Upper lobe of left lung (tissue), 6 donors: ENCODE data around the gene TMEM132E. TPM values are rescaled to one million over a fixed set of nuclear protein-coding genes. Genes with fewer than 3 reads are reported as not detected.

ENCODE experiments used
- ATAC-seq, 2 donors: fragments of 200-7000 bp; cut with Tn5 transposase; one replicate each; pipeline ENCODE4 v1.9.1; 2022; ENCODE audit warnings: mild to moderate bottlenecking in 2 of 2, moderate library complexity in 2 of 2; ENCODE audit not compliant: low FRiP score in 2 of 2
- DNase-seq, 2 donors: peaks; one replicate each; pipeline ENCODE4 v3.0.0-alpha.2; 2019 to 2020
- H3K27ac ChIP-seq, 4 donors: fragments of 200-600 bp; sonication (generic); one replicate each; pipeline ENCODE4 v1.5.1; 2016 to 2019
- H3K27me3 ChIP-seq, 4 donors: fragments of 200-600 bp; sonication (generic); one replicate each; pipeline ENCODE4 v1.5.1; 2017 to 2019
- H3K36me3 ChIP-seq, 4 donors: fragments of 200-600 bp; sonication (generic); one replicate each; pipeline ENCODE4 v1.5.1; 2016 to 2019
- H3K4me1 ChIP-seq, 4 donors: fragments of 200-600 bp; sonication (generic); one replicate each; pipeline ENCODE4 v1.5.1; 2018 to 2019
- H3K4me3 ChIP-seq, 4 donors: fragments of 200-600 bp; sonication (generic); one replicate each; pipeline ENCODE4 v1.5.1; 2017 to 2019; ENCODE audit warnings: mild to moderate bottlenecking in 2 of 4, moderate library complexity in 1 of 4
- H3K9me3 ChIP-seq, 4 donors: fragments of 200-600 bp; sonication (generic); one replicate each; pipeline ENCODE4 v1.5.1; 2018 to 2019
- CTCF ChIP-seq, 6 experiments: fragments of 450-650 bp in 4 of 6; fragments of 200-600 bp in 2 of 6; sonication (generic) in 2 of 6; IDR thresholded peaks; one replicate each; pipeline ENCODE4 v1.5.1; 2016 to 2019; ENCODE audit warnings: antibody characterized with exemption in 6 of 6
- EP300 ChIP-seq, 4 donors: sonication (generic); formaldehyde crosslinking; IDR thresholded peaks; one replicate each; pipeline ENCODE4 v1.5.1; 2017; ENCODE audit warnings: antibody characterized with exemption in 4 of 4, control low read depth in 2 of 4
- POLR2A ChIP-seq, 4 donors: fragments of 450-650 bp; IDR thresholded peaks; one replicate each; pipeline ENCODE4 v1.5.1; 2016 to 2017; ENCODE audit warnings: antibody characterized with exemption in 4 of 4, mild to moderate bottlenecking in 2 of 4
- POLR2AphosphoS5 ChIP-seq, 2 donors: sonication (generic); formaldehyde crosslinking; IDR thresholded peaks; one replicate each; pipeline ENCODE4 v1.5.1; 2017; ENCODE audit warnings: antibody characterized with exemption in 2 of 2
- WGBS, 2 donors: methylation state at CpG; one replicate each; pipeline ENCODE4 v1.1.5; 2017 to 2018; 5-methylcytosine and 5-hydroxymethylcytosine counted together
- total RNA-seq, 6 donors: library from RNA; depleted of rRNA in 4 of 6; stranded (reverse); fragments of >200 nt in 4 of 6; gene quantifications; one replicate each; pipeline versions ENCODE4 v1.1.0 to v1.2.1, GENCODE V29; 2016 to 2021
- donor health status: DM: no; HTN: no; CAD: no; lungs with moderate emphysema.
- donor health status: DM: no; HTN: yes; CAD: no; lungs with severe emphysema.

TMEM132E gene
- total RNA-seq, 6 donors from 2014 or later = 0.06 to 0.17 TPM; not detected in 4

DNA sequence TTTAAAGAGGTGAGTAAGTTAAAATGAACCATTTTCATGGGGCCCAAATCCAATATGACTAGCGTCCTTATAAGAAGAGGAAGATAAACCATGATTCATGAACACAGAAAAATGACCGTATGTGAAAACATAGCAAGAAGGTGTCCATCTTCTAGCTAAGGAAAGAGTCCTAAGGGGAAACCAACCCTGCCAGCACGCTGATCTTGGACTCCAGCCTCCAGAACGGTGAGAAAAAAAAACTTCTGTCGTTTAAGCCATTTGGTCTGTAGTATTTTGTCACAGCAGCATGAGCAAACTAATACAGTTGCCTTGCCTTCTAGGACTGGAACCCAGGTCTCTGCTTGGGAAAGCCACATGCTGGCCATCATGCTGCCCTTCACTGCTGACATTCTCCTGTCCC, 4.2 kb upstream of the TMEM132E start:
- Histone ChIP-seq H3K27me3 (peaks cover 0 to 25% (median 11%) of the 10 kb centered on the region in 4 donors), H3K36me3 (no peaks in the 10 kb centered on the region)

DNA sequence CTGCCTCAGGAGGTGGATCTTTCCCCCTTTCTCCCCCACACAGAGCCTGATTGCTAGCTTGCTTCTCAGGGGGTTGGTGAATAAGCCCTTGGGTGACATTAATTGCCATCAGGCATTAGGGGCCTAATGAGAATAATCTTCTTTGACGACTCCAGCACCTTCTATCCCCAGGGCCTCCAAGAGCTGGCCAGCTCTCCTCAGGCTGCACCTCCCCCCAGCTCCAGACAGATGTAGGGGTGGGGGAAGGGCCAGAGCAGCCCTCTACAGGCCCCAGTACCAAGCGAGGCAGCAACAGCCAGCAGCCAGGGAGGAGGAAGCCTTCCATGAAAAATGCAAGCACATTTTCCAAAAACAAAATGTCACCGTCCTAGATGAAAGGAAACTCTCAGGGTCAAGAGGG, 1.4 kb upstream of the TMEM132E start:
- TF ChIP-seq CTCF (IDR thresholded peaks at IDR 0.05) = no peak
- TF ChIP-seq EP300 (IDR thresholded peaks at IDR 0.05) = no peak
- TF ChIP-seq POLR2AphosphoS5 (IDR thresholded peaks at IDR 0.05) = no peak
- no peak for TF ChIP-seq POLR2A (IDR thresholded peaks at IDR 0.05)
- Histone ChIP-seq H3K4me3 (no peak overlapping the region), H3K4me1 (peaks cover 33 to 42% (median 35%) of the 10 kb centered on the region in 4 donors), H3K9me3 (no peaks in the 10 kb centered on the region), H3K27me3 (peaks cover 0 to 53% (median 35%) of the 10 kb centered on the region in 4 donors), H3K27ac (no peak overlapping the region), H3K36me3 (no peaks in the 10 kb centered on the region)
- ATAC-seq (no peak), DNase-seq (no peak)
- WGBS, 2 donors = 19 to 26% methylated on average over 3 of the region's 3 CpGs

More for the DNA sequence above, 4.2 kb upstream of the TMEM132E start:
- no peak for TF ChIP-seq CTCF (IDR thresholded peaks at IDR 0.05)
- no peak for TF ChIP-seq EP300 (IDR thresholded peaks at IDR 0.05)
- no peak for TF ChIP-seq POLR2AphosphoS5 (IDR thresholded peaks at IDR 0.05)
- DNase-seq = no peak
- no peak overlapping the region for H3K27ac ChIP-seq
- 80 to 84% methylated on average over 5 of the region's 5 CpGs for WGBS, 2 donors
- no peak overlapping the region for H3K4me3 ChIP-seq
- no peak for ATAC-seq
- H3K4me1 ChIP-seq = peaks cover 15 to 19% (median 16%) of the 10 kb centered on the region in 4 donors
- H3K9me3 ChIP-seq = no peaks in the 10 kb centered on the region

DNA sequence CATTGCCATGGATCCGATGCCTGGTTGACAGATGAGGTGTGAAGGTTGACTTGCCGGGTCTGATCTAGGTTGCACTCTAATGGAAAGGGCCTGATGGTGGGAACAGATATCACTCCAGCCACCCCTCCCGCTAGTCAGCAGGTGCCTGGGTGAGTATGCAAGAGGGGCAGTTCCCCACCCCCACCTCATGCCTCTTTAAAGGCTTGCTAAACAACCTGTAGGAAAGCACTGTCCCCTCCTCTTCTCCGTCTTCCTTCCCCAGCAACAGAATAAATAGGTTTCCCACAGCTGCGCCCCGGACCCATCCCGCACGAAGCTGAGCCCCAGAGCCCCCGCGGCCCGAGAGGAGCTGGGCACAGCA, 746 bp upstream of the TMEM132E start:
- Histone ChIP-seq H3K27me3 (peaks cover 0 to 57% (median 38%) of the 10 kb centered on the region in 4 donors), H3K4me1 (peaks cover 33 to 42% (median 35%) of the 10 kb centered on the region in 4 donors), H3K27ac (no peak overlapping the region), H3K36me3 (no peaks in the 10 kb centered on the region), H3K4me3 (peak overlapping the region in 3 of 4 donors; percentile 39 to 55 (median 52)), H3K9me3 (no peaks in the 10 kb centered on the region)
- TF ChIP-seq POLR2AphosphoS5 (IDR thresholded peaks at IDR 0.05) (no peak), CTCF (IDR thresholded peaks at IDR 0.05) (no peak), EP300 (IDR thresholded peaks at IDR 0.05) (no peak), POLR2A (IDR thresholded peaks at IDR 0.05) (no peak)
- ATAC-seq (no peak), DNase-seq (no peak)
- 6 to 27% methylated on average over 3 to 11 of the region's 11 CpGs for WGBS, 2 donors

DNA sequence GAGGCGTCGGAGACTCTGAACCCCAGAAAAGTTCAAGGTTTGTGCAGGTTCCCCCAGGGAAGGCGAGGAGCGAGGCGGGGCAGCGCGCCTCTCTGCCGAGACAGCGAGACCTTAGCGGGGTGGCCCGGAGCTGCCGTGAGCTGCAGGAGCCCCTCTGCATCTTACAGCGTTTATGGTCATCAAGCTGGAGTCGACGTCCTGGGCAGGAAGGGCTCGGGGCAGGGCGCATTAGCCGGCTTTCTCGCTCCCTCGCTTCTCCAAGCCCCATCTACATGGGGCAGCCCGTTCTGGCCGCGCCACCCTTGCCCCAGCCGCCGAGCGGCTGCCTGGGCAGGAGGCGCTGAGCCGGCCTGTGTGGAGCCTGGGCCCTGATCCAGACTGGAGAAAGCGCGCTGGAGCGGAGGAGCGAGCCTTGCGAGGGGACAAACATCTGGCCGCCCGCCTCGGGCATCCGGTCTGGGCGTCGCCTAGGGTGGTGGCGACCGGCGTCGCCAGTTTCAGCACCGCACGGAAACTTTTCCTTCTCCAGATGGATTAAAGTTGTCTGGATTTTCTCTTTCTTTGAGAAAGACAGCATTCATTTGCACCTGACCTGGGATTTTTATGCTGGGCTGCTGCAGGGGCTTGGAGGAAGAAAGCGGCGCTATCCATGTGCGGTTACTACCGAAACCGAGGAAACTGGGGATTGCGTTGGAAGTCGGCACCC, 750 bp downstream of the TMEM132E start:
- 1 to 10% methylated on average over 11 to 52 of the region's 52 CpGs for WGBS, 2 donors
- Histone ChIP-seq H3K36me3 (no peaks in the 10 kb centered on the region), H3K27me3 (peaks cover 0 to 67% (median 40%) of the 10 kb centered on the region in 4 donors), H3K27ac (no peak overlapping the region), H3K4me3 (peak overlapping the region in 3 of 4 donors; percentile 39 to 55 (median 52)), H3K4me1 (peaks cover 33 to 42% (median 35%) of the 10 kb centered on the region in 4 donors), H3K9me3 (no peaks in the 10 kb centered on the region)
- DNase-seq (peak in 1 of 2 donors; percentile 85), ATAC-seq (peak in 1 of 2 donors; percentile 49)
- TF ChIP-seq EP300 (IDR thresholded peaks at IDR 0.05) (no peak), POLR2A (IDR thresholded peaks at IDR 0.05) (no peak), POLR2AphosphoS5 (IDR thresholded peaks at IDR 0.05) (no peak), CTCF (IDR thresholded peaks at IDR 0.05) (no peak)
